GM08714 (cell line): ENCODE data around the gene RNF148.
"Not testable (repeated sequence)": the region's sequence is repeated elsewhere in the genome, so short reads cannot be mapped to it uniquely, and the experiment has no call there.

Experiments
- H3K4me3 ChIP-seq: fragments of 200-500 bp; sonication (Bioruptor generic); 2 replicates; pipeline ENCODE4 v1.5.1; 2014; ENCODE audit warnings: mild to moderate bottlenecking, low read length, inconsistent platforms
- ZNF274 ChIP-seq: IDR thresholded peaks from 2 replicates; pipeline ENCODE4 v1.6.1; 2012; ENCODE audit warnings: mild to moderate bottlenecking, low read depth, low read length

RNF148 gene

DNA sequence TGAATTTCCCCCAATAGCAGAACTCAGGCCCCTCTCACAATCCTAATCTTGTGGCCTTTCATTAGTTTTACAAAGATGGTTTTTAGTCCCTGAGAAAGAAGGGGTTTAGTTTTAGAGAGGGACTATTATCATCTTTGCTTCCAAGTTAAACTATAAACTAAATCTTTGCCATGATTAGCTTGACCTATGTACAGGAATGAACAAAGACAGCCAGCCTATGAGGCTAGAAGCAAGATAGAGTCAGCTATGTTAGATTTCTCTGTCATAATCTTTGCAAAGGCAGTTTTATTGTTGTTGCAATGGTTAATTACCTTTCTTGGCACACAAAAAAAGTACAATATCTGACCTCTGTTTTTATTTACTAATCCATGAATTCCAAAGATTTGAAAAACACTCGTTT, 22.9 kb downstream of the RNF148 start:
- no peak overlapping the region for H3K4me3 ChIP-seq
- no peak for TF ChIP-seq ZNF274

DNA sequence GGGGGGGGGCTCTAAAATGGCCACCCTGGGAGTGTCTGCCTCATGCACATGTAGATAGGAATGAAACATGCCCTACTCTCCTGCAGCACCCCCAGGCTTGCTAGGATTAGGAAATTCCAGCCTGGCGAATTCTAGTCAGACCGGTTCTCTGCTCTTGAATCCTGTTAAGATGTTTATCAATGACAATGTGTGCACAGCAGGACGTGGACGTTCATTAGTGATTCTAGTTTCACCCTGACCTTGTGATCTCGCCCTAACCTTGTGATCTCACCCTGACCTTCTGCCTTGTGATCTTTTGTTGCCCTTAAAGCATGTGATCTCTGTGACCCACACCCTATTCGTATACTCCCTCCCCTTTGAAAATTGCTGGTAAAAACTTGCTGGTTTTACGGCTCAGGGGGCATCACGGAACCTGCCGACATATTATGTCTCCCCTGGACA, 23.4 kb downstream of the RNF148 start:
- H3K4me3 ChIP-seq, result not testable (repeated sequence)

DNA sequence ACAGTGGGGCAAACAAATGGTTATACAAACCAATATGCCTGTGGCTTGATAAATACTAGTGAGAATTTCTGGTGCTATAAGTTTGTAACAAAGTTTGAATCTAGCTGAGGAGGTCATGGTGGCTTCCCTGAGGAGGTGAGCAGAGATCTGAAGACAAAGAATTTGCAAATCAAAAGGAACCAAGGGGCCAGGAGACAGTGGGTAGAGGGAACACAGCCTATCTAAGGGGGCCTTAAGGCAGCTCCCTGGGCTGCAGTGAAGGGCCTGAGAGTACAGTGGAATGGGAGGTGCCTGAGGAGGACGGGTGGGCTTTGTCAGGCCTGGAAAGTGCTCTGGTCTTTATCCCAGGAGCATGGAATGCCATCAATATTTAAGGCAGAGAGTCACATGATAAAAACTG, 25.6 kb downstream of the RNF148 start:
- no peak overlapping the region for H3K4me3 ChIP-seq
- no peak for TF ChIP-seq ZNF274

DNA sequence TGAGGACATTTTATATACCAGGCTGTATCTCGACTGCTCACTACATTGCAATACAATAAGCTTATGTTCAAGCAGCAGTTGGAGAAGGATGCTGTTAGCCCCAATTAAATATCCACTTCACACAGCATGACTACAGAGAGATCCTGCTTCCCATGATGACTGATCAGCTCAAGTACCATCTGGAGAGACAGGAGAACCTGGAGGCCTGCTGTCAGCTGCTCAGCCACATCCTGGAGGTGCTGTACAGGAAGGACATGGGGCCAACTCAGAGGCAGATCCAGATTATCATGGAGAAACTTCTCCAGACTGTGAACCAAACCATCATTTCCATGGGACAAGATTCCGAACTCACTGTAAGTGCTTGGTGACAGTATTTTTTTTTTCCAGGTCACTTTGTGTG, 26.3 kb downstream of the RNF148 start:
- TF ChIP-seq ZNF274, result no peak
- H3K4me3 ChIP-seq, result no peak overlapping the region

DNA sequence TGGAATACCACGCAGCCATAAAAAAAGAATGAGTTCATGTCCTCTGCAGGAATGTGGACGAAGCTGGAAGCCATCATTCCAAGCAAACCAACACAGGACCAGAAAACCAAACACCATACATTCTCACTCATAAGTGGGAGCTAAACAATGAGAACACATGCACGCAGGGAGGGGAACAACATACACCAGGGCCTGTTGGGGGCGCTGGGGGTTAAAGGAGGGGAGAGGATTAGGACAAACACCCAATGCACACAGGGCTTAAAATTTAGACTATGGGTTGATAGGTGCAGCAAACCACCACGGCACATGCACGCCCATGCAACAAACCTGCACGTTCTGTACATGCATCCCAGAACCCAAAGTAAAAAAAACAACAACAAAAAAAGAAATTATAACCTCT, 27.1 kb downstream of the RNF148 start:
- no peak overlapping the region for H3K4me3 ChIP-seq
- TF ChIP-seq ZNF274, result no peak

DNA sequence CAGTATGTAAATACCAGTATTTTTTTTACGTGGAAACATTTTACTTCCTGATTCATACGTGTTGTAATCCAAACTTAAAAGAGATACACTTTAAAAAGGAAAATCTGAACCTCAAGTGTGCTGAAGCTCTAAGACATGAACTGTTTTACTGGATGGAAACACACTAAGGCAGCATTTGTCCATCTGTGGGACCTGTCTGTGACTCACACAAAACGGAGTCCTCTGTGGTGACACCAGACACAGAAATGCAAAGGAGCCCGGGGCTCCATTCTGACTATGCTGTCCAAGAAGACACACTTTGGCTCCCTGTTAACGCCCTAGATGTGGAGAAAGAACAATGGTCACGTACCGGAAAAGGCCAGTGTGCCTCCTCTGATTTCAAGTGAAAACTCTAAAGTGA, 27.7 kb downstream of the RNF148 start:
- no peak overlapping the region for H3K4me3 ChIP-seq
- TF ChIP-seq ZNF274, result no peak

DNA sequence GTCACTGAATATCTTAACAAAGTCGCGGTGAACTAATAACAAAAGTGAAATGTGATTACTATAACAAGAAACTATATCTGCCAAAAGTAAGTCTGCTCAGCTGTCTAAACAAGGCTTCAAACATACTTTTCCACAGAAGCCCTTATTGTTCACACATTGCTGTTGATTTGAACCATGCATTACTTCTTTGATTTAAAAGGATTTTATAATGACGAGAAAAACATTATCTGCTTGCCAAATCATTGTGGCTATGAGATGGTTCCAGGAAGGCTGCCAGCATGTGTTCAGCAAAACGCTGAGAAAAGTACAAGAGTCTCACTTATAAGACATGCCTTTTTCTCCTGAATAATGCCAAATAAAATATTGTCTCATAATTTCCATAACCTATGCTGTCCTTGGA, 28.2 kb downstream of the RNF148 start:
- H3K4me3 ChIP-seq, result no peak overlapping the region

DNA sequence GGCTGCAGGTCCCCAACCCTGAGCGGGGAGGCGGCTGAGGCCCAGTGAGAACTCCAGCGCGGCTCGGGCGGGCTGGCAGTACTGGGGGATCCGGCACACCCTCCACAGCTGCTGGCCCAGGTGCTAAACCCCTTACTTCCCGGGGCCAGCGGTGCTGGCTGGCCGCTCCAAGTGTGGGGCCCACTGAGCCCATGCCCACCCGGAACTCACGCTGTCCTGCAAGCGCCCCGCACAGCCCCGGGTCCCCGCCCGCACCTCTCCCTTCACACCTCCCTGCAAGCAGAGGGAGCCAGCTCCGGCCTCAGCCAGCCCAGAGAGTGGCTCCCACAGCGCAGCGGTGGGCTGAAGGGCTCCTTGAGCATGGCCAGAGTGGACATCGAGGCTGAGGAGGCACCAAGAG, 28.8 kb downstream of the RNF148 start:
- TF ChIP-seq ZNF274, result no peak
- no peak overlapping the region for H3K4me3 ChIP-seq

More for the DNA sequence above, 28.2 kb downstream of the RNF148 start:
- no peak for TF ChIP-seq ZNF274

DNA sequence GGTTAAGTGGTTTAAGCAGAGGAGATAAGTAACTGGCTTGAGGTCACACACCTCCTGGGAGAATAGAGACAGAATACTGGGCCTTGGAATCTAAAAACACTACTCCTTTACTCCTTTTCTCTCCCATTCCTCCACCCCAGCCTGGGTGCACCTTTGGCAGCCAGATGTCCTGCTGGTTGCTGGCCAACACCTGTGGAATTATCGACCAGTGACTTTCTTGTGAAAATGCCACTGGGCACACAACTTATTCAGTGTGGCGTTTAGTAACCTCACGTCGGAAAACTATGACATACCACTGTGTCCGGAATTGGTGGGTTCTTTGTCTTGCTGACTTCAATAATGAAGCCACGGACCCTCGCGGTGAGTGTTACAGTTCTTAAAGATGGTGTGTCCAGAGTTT, 30.2 kb downstream of the RNF148 start:
- TF ChIP-seq ZNF274, result no peak
- no peak overlapping the region for H3K4me3 ChIP-seq

DNA sequence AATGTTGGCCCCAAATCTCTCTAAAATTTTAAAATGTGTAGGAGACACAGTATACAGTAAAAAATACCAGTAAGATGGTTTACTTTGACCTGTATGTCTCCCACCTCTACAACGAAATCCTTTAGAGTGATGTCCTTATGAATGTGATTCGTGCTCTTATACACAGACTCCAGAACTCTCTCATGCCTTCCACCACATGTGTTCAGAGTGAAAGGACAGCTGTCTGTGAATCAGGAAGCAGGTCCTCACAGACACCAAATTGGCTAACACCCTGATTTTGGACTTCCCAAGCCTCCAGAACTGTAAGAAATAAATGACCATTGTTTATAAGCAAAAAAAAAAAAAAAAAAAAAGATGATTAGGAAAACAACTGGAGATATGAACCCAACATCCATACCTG, 39.0 kb downstream of the RNF148 start:
- TF ChIP-seq ZNF274, result no peak
- no peak overlapping the region for H3K4me3 ChIP-seq

DNA sequence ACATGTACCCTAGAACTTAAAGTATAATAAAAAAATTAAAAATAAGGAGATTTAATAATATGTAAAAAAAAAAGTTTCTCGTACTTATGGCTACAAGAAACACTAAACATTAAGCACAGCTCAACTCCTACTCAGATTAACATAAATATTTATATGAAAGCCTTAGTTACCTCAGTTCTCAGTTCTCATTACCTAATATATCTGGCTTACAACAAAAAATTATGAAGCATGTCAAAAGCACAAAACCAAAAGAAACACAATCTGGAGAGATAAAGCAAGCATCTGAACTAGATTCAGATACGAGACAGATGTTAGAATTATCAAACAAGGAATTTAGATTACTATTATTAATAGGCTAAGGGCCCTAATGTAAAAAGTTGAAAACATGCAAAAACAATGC, 43.9 kb downstream of the RNF148 start:
- H3K4me3 ChIP-seq, result no peak overlapping the region
- TF ChIP-seq ZNF274, result no peak

DNA sequence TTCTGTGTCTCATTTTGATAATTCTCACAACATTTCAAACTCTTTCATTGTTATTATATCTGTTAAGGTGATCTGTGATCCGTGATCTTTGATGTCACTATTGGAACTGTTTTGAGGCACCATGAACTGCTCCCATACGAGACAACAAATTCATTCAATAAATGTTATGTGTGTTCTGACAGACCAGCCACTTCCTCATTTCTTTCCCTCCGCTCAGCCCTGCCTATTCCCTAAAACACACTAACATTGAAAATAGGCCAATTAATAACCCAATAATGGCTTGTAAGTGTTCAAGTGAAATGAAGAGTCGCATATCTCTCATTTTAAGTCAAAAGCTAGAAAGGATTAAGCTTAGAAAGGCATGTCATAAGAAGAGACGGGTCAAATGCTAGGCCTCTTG, 49.0 kb downstream of the RNF148 start:
- TF ChIP-seq ZNF274, result no peak

DNA sequence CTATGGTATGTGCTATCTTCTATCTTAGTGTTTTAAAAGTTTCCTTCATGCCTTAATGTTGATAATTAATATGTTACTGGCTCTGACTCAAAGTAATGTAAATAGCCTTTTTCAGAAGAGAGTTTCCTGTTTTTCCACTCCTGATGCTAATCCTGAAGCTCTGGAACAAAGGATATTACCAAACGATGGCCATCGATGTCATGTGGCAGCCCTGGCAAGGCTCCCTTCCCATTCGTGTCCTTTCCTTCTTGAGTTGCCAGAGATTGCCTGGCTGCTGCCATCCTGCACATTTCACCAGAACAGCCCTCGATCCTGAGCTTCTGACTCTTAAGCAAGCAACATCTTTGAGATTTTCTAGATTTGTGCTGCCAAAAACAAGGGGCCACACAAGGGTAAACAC, 49.8 kb downstream of the RNF148 start:
- H3K4me3 ChIP-seq, result no peak overlapping the region
- TF ChIP-seq ZNF274, result no peak

More for the DNA sequence above, 49.0 kb downstream of the RNF148 start:
- H3K4me3 ChIP-seq, result no peak overlapping the region
